ENCODE results near the gene DONSON. TPM values are rescaled to one million over a fixed set of nuclear protein-coding genes. Genes with fewer than 3 reads are reported as not detected.

DONSON gene
- total RNA-seq, 2 experiments from 2014 or later, result 36.8 to 41.5 TPM

- intact Hi-C loops (cut with micrococcal nuclease), result no loop called here
- Mint-ChIP-seq H3K4me1 (ENCODE audit: low read depth) (peaks cover 56% of the 10 kb centered on the region), H3K27me3 (no peaks in the 10 kb centered on the region), H3K27ac (no peak overlapping the region), H3K36me3 (ENCODE audit: low read depth) (peaks cover 76% of the 10 kb centered on the region), H3K9me3 (no peaks in the 10 kb centered on the region), H3K4me3 (no peak overlapping the region)
- POLR2A ChIA-PET, result interaction anchor here (0.6 to 3.8 kb wide), 9 partner anchors 9 to 332 kb away, joined by 3 to 32 read pairs (median 3); partner anchors contain the start of genes GART and SON
- ATAC-seq, result no peak
- DNase-seq, result no peak
- TF ChIP-seq, protein P1, sequence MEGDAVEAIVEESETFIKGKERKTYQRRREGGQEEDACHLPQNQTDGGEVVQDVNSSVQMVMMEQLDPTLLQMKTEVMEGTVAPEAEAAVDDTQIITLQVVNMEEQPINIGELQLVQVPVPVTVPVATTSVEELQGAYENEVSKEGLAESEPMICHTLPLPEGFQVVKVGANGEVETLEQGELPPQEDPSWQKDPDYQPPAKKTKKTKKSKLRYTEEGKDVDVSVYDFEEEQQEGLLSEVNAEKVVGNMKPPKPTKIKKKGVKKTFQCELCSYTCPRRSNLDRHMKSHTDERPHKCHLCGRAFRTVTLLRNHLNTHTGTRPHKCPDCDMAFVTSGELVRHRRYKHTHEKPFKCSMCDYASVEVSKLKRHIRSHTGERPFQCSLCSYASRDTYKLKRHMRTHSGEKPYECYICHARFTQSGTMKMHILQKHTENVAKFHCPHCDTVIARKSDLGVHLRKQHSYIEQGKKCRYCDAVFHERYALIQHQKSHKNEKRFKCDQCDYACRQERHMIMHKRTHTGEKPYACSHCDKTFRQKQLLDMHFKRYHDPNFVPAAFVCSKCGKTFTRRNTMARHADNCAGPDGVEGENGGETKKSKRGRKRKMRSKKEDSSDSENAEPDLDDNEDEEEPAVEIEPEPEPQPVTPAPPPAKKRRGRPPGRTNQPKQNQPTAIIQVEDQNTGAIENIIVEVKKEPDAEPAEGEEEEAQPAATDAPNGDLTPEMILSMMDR (IDR thresholded peaks at IDR 0.05), result no peak
- CTCF ChIA-PET, result interaction anchor here (1.0 to 2.0 kb wide), 2 partner anchors 31 to 54 kb away, joined by 3 to 5 read pairs; no protein-coding TSS in a partner anchor
Measured at GRCh38 chr21:33551664-33552063, 36.8 kb downstream of the DONSON start.

DNA sequence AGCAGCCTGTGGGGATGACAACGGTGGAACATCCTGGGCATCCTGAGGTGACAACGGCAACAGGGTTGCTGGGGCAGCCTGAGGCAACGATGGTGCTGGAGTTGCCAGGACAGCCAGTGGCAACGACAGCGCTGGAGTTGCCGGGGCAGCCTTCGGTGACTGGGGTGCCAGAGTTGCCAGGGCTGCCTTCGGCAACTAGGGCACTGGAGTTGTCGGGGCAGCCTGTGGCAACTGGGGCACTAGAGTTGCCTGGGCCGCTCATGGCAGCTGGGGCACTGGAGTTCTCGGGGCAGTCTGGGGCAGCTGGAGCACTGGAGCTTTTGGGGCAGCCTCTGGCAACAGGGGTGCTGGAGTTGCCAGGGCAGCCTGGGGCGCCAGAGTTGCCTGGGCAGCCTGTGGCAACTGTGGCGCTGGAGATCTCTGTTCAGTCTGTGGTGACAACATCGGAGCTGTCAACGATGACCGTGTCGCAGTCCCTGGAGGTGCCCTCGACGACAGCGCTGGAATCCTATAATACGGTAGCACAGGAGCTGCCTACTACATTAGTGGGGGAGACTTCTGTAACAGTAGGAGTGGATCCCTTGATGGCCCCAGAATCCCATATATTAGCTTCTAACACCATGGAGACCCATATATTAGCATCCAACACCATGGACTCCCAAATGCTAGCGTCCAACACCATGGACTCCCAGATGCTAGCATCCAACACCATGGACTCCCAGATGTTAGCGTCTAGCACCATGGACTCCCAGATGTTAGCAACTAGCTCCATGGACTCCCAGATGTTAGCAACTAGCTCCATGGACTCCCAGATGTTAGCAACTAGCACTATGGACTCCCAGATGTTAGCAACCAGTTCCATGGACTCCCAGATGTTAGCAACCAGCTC lies 37.5 kb downstream of the DONSON start:
- no peaks in the 10 kb centered on the region for H3K27me3 Mint-ChIP-seq
- TF ChIP-seq, protein P1 (IDR thresholded peaks at IDR 0.05), result no peak
- POLR2A ChIA-PET, result interaction anchor here (1.1 to 3.8 kb wide), 8 partner anchors 9 to 49 kb away, joined by 3 to 32 read pairs (median 4); partner anchors contain the start of genes GART and SON
- intact Hi-C loops (cut with micrococcal nuclease), result no loop called here
- H3K4me3 Mint-ChIP-seq, result no peak overlapping the region
- ATAC-seq (no peak), DNase-seq (no peak)
- H3K27ac Mint-ChIP-seq, result no peak overlapping the region
- peaks cover 72% of the 10 kb centered on the region for H3K36me3 Mint-ChIP-seq (ENCODE audit: low read depth)
- H3K9me3 Mint-ChIP-seq, result no peaks in the 10 kb centered on the region
- CTCF ChIA-PET, result interaction anchor here (1.0 to 2.0 kb wide), 2 partner anchors 30 to 55 kb away, joined by 3 to 5 read pairs; no protein-coding TSS in a partner anchor
- peaks cover 55% of the 10 kb centered on the region for H3K4me1 Mint-ChIP-seq (ENCODE audit: low read depth)

GRCh38 chr21:33549848-33550771 lies 38.4 kb downstream of the DONSON start:
- Mint-ChIP-seq H3K27ac (no peak overlapping the region), H3K4me3 (no peak overlapping the region), H3K36me3 (ENCODE audit: low read depth) (peaks cover 64% of the 10 kb centered on the region), H3K27me3 (no peaks in the 10 kb centered on the region), H3K9me3 (no peaks in the 10 kb centered on the region), H3K4me1 (ENCODE audit: low read depth) (peaks cover 53% of the 10 kb centered on the region)
- CTCF ChIA-PET, result no interaction called here
- POLR2A ChIA-PET, result interaction anchor here (0.9 to 3.8 kb wide), 7 partner anchors 7 to 68 kb away, joined by 3 to 8 read pairs (median 3); no protein-coding TSS in a partner anchor
- ATAC-seq, result no peak
- DNase-seq, result no peak
- intact Hi-C loops (cut with micrococcal nuclease), result no loop called here
- TF ChIP-seq, protein P1 (IDR thresholded peaks at IDR 0.05), result no peak

GRCh38 chr21:33546086-33546485 lies 42.4 kb downstream of the DONSON start:
- H3K36me3 Mint-ChIP-seq (ENCODE audit: low read depth), result peaks cover 55% of the 10 kb centered on the region

More at GRCh38 chr21:33546086-33546485, 42.4 kb downstream of the DONSON start:
- Mint-ChIP-seq H3K27ac (peak overlapping the region; percentile 78), H3K4me1 (ENCODE audit: low read depth) (peaks cover 30% of the 10 kb centered on the region), H3K9me3 (no peaks in the 10 kb centered on the region), H3K27me3 (no peaks in the 10 kb centered on the region), H3K4me3 (no peak overlapping the region)
- DNase-seq (no peak), ATAC-seq (no peak)
- TF ChIP-seq, protein P1 (IDR thresholded peaks at IDR 0.05), result no peak
- intact Hi-C loops (cut with micrococcal nuclease), result no loop called here
- CTCF ChIA-PET, result interaction anchor here (0.9 kb wide), 2 partner anchors 26 to 51 kb away, joined by 3 read pairs; no protein-coding TSS in a partner anchor
- POLR2A ChIA-PET, result interaction anchor here (0.5 to 1.4 kb wide), 3 partner anchors 13 to 43 kb away, joined by 3 to 5 read pairs (median 3); no protein-coding TSS in a partner anchor
